Duodenal mucosa (tissue), 2 donors: ENCODE data around the gene KLKB1.
"Not testable (repeated sequence)": the region's sequence is repeated elsewhere in the genome, so short reads cannot be mapped to it uniquely, and the experiment has no call there.

Experiments
- H3K27ac ChIP-seq: one replicate; pipeline ENCODE4 v1.7.0; 2013; ENCODE audit warnings: low read depth, low read length
- H3K27me3 ChIP-seq, 2 donors: one replicate each; pipeline ENCODE4 v1.7.0; 2013; ENCODE audit warnings: low read length in 2 of 2, control low read depth in 1 of 2; ENCODE audit not compliant: insufficient read depth in 2 of 2, control insufficient read depth in 1 of 2
- H3K36me3 ChIP-seq, 2 donors: one replicate each; pipeline ENCODE4 v1.7.0; 2013; ENCODE audit warnings: low read length in 2 of 2, control low read depth in 1 of 2; ENCODE audit not compliant: insufficient read depth in 2 of 2, control insufficient read depth in 1 of 2
- H3K4me1 ChIP-seq, 2 donors: one replicate each; pipeline ENCODE4 v1.7.0; 2013; ENCODE audit warnings: low read length in 2 of 2, control low read depth in 1 of 2; ENCODE audit not compliant: insufficient read depth in 2 of 2, control insufficient read depth in 1 of 2
- H3K4me3 ChIP-seq, 2 donors: one replicate each; pipeline ENCODE4 v1.7.0; 2013; ENCODE audit warnings: low read length in 2 of 2, low read depth in 1 of 2
- H3K9ac ChIP-seq, 2 donors: one replicate each; pipeline ENCODE4 v1.7.0; 2013; ENCODE audit warnings: low read length in 2 of 2, low read depth in 1 of 2
- H3K9me3 ChIP-seq, 2 donors: one replicate each; pipeline ENCODE4 v1.7.0; 2013; ENCODE audit warnings: low read length in 2 of 2, control low read depth in 1 of 2; ENCODE audit not compliant: control insufficient read depth in 1 of 2

The KLKB1 gene

GRCh38 chr4:186264660-186265059 is 37.4 kb downstream of the KLKB1 start:
- Histone ChIP-seq H3K27ac (no peak overlapping the region), H3K4me1 (peaks cover 10 to 20% of the 10 kb centered on the region in 2 donors), H3K9ac (no peak overlapping the region), H3K9me3 (no peaks in the 10 kb centered on the region), H3K36me3 (no peaks in the 10 kb centered on the region), H3K4me3 (no peak overlapping the region), H3K27me3 (no peaks in the 10 kb centered on the region)

- H3K4me1 ChIP-seq: peaks cover 10 to 17% of the 10 kb centered on the region in 2 donors
- H3K9ac ChIP-seq, H3K4me3 ChIP-seq, H3K36me3 ChIP-seq, H3K9me3 ChIP-seq, H3K27me3 ChIP-seq, H3K27ac ChIP-seq: not testable (repeated sequence)
Measured at GRCh38 chr4:186265250-186265649, 37.9 kb downstream of the KLKB1 start.

GRCh38 chr4:186265683-186266652 is 38.7 kb downstream of the KLKB1 start, which contains the start of gene F11:
F11 (plus strand) TSS chr4:186266189; CDS start chr4:186267137, 948 bp downstream.
- peak within 1 kb of the TSS; percentile 42 to 63 for H3K4me3 ChIP-seq
- H3K27ac ChIP-seq: no peak within 1 kb of the TSS
- peaks cover 6 to 10% of the 10 kb centered on the region in 2 donors for H3K4me1 ChIP-seq
- no peaks in the 10 kb centered on the region for H3K36me3 ChIP-seq
- H3K9ac ChIP-seq: peak within 1 kb of the TSS; percentile 31 to 51
- no peaks in the 10 kb centered on the region for H3K27me3 ChIP-seq
- no peaks in the 10 kb centered on the region for H3K9me3 ChIP-seq

- Histone ChIP-seq H3K36me3 (no peaks in the 10 kb centered on the region), H3K4me1 (peaks cover 0 to 5% of the 10 kb centered on the region in 2 donors), H3K9me3 (no peaks in the 10 kb centered on the region), H3K27me3 (no peaks in the 10 kb centered on the region), H3K9ac (peak overlapping the region; percentile 31 to 51), H3K4me3 (peak overlapping the region; percentile 42 to 63), H3K27ac (no peak overlapping the region)
Measured at GRCh38 chr4:186266729-186267456, 39.6 kb downstream of the KLKB1 start.

- Histone ChIP-seq H3K9ac (no peak overlapping the region), H3K27ac (no peak overlapping the region), H3K36me3 (peaks cover 0 to 2% of the 10 kb centered on the region in 2 donors), H3K27me3 (no peaks in the 10 kb centered on the region), H3K4me1 (peaks cover 0 to 5% of the 10 kb centered on the region in 2 donors), H3K9me3 (no peaks in the 10 kb centered on the region), H3K4me3 (no peak overlapping the region)
Measured at GRCh38 chr4:186271081-186271678, 43.9 kb downstream of the KLKB1 start.

GRCh38 chr4:186272699-186273391 is 45.5 kb downstream of the KLKB1 start:
- H3K9me3 ChIP-seq: no peaks in the 10 kb centered on the region
- no peaks in the 10 kb centered on the region for H3K4me1 ChIP-seq
- H3K4me3 ChIP-seq: no peak overlapping the region
- H3K9ac ChIP-seq: no peak overlapping the region
- peaks cover 0 to 2% of the 10 kb centered on the region in 2 donors for H3K36me3 ChIP-seq
- H3K27me3 ChIP-seq: no peaks in the 10 kb centered on the region
- no peak overlapping the region for H3K27ac ChIP-seq

GRCh38 chr4:186273392-186273789 is 46.1 kb downstream of the KLKB1 start:
- H3K9me3 ChIP-seq, H3K4me3 ChIP-seq, H3K4me1 ChIP-seq, H3K27me3 ChIP-seq, H3K9ac ChIP-seq, H3K27ac ChIP-seq, H3K36me3 ChIP-seq: not testable (repeated sequence)

- H3K4me3 ChIP-seq: no peak overlapping the region
- H3K27ac ChIP-seq: no peak overlapping the region
- H3K4me1 ChIP-seq: no peaks in the 10 kb centered on the region
- H3K9me3 ChIP-seq: no peaks in the 10 kb centered on the region
- no peak overlapping the region for H3K9ac ChIP-seq
- no peaks in the 10 kb centered on the region for H3K36me3 ChIP-seq
- no peaks in the 10 kb centered on the region for H3K27me3 ChIP-seq
Measured at GRCh38 chr4:186283311-186283710, 56.0 kb downstream of the KLKB1 start.

GRCh38 chr4:186285147-186285546 is 57.8 kb downstream of the KLKB1 start:
- H3K27me3 ChIP-seq: no peaks in the 10 kb centered on the region

More at GRCh38 chr4:186285147-186285546, 57.8 kb downstream of the KLKB1 start:
- Histone ChIP-seq H3K9ac (no peak overlapping the region), H3K9me3 (no peaks in the 10 kb centered on the region), H3K36me3 (no peaks in the 10 kb centered on the region), H3K4me1 (no peaks in the 10 kb centered on the region), H3K4me3 (no peak overlapping the region), H3K27ac (no peak overlapping the region)
